PC-9 (cell line): ENCODE results near the gene STUB1. TPM values are rescaled to one million over a fixed set of nuclear protein-coding genes. Genes with fewer than 3 reads are reported as not detected.

Experiments used
- BruUV-seq: library from RNA; stranded (reverse); fragments of 400-500 nt; replicated peaks from 2 replicates; lab custom pipeline; 2021; lab: Mats Ljungman, UMichigan
- CTCF ChIA-PET: fragments of 300-600 bp; sonication (Branson Sonifier 250); formaldehyde crosslinking; loops from one replicate; lab custom pipeline; 2022; ENCODE audit warnings: antibody characterized with exemption; lab: Charles Lee
- POLR2A ChIA-PET: fragments of 300-600 bp; sonication (Branson Sonifier 250); formaldehyde crosslinking; loops from one replicate; lab custom pipeline; 2022; ENCODE audit warnings: antibody characterized with exemption; ENCODE audit not compliant: unreplicated experiment; lab: Charles Lee
- DNase-seq, 2 experiments: peaks; one replicate each; pipeline versions ENCODE4 v3.0.0 to v3.0.0-alpha.2; 2015 to 2022; ENCODE audit warnings: mixed read lengths in 1 of 2
- H2AFZ ChIP-seq: fragments of 200-600 bp; sonication (generic); 2 replicates; pipeline ENCODE4 v1.8.1; 2017; ENCODE audit warnings: antibody characterized with exemption
- H3F3A ChIP-seq: fragments of 200-600 bp; sonication (generic); 2 replicates; pipeline ENCODE4 v1.8.1; 2017; ENCODE audit warnings: antibody characterized with exemption, mild to moderate bottlenecking, low read depth; ENCODE audit not compliant: insufficient read depth
- H3K27ac ChIP-seq: fragments of 200-600 bp; sonication (generic); 2 replicates; pipeline ENCODE4 v1.6.1; 2016; ENCODE audit warnings: mixed run types
- H3K27me3 ChIP-seq: fragments of 200-600 bp; sonication (generic); 2 replicates; pipeline ENCODE4 v1.6.1; 2016; ENCODE audit warnings: low read depth, mixed run types; ENCODE audit not compliant: insufficient read depth
- H3K36me3 ChIP-seq: fragments of 200-600 bp; sonication (generic); 2 replicates; pipeline ENCODE4 v1.6.1; 2016; ENCODE audit warnings: low read depth, mixed run types
- H3K4me1 ChIP-seq: fragments of 200-600 bp; sonication (generic); replicated peaks from 2 replicates; pipeline ENCODE4 v1.6.1; 2016; ENCODE audit warnings: mixed run types; ENCODE audit not compliant: insufficient read depth
- H3K4me2 ChIP-seq: fragments of 200-600 bp; sonication (generic); 2 replicates; pipeline ENCODE4 v1.6.1; 2017; ENCODE audit warnings: mixed run types
- H3K4me3 ChIP-seq: fragments of 200-600 bp; sonication (generic); 2 replicates; pipeline ENCODE4 v1.6.1; 2016; ENCODE audit warnings: mixed run types
- H3K79me2 ChIP-seq: fragments of 200-600 bp; sonication (generic); 2 replicates; pipeline ENCODE4 v1.6.1; 2017; ENCODE audit warnings: low read depth, mixed run types
- H3K9me2 ChIP-seq: fragments of 200-600 bp; sonication (generic); 2 replicates; pipeline ENCODE4 v1.8.1; 2017; ENCODE audit warnings: mild to moderate bottlenecking; ENCODE audit not compliant: insufficient read depth
- H3K9me3 ChIP-seq: fragments of 200-600 bp; sonication (generic); 2 replicates; pipeline ENCODE4 v1.8.1; 2016; ENCODE audit warnings: low read depth; ENCODE audit not compliant: insufficient read depth
- H4K20me1 ChIP-seq: fragments of 200-600 bp; sonication (generic); 2 replicates; pipeline ENCODE4 v1.8.1; 2017; ENCODE audit not compliant: insufficient read depth
- EZH2 ChIP-seq: fragments of 200-600 bp; sonication (generic); IDR thresholded peaks from 2 replicates; pipeline ENCODE4 v1.8.0; 2017; ENCODE audit warnings: antibody characterized with exemption, low read depth
- intact Hi-C: fragments of 100-400 bp; cut with micrococcal nuclease; formaldehyde crosslinking; loops from one replicate; pipeline ENCODE4 v1.10.0; 2022; ENCODE audit not compliant: unreplicated experiment
- total RNA-seq: library from RNA; stranded (reverse); gene quantifications from 2 replicates; pipeline ENCODE4 v1.2.3, GENCODE V29; 2021
- TF ChIP-seq, protein P1 (sequence below): fragments of 200-600 bp; sonication (generic); conservative IDR thresholded peaks from 2 replicates; pipeline ENCODE4 v1.6.1; 2017; ENCODE audit warnings: mixed run types, antibody characterized with exemption, mild to moderate bottlenecking, moderate library complexity

The STUB1 gene
- total RNA-seq, 1 experiment from 2014 or later, result 174 TPM

DNA sequence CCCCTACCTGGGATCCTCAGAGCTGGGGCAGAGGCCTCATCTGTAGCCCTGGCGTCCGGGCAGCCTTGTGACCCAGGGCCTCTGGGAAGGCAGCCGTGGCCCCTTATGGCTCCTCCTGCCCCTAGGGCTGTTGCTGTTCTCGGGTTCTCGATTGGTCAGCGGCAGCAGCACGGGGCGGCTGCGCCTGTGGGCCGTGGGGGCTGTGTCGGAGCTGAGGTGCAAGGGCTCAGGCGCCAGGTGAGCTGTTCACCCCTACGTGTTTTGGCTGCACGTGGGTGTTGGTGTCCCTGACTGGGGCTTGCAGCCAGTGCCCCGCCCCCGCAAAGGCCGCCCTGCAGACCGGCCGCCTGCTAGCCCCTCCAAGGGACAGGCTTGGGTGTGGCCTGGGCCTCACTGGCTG lies 18.1 kb upstream of the STUB1 start:
- 0 out of 2 replicates have a peak, but pooled peaks cover 4% of the 10 kb centered on the region for H4K20me1 ChIP-seq
- BruUV-seq, result no TSS peak
- DNase-seq, result no peak
- no peak overlapping the region for H3K4me2 ChIP-seq
- H3K9me3 ChIP-seq, result no peaks in the 10 kb centered on the region
- no peak overlapping the region for H3K27ac ChIP-seq
- peaks cover 7% of the 10 kb centered on the region; the same call in 1 of the 2 replicates for H3K4me1 ChIP-seq
- CTCF ChIA-PET, result no interaction called here
- no peak overlapping the region for H2AFZ ChIP-seq
- H3K79me2 ChIP-seq, result no peaks in the 10 kb centered on the region
- intact Hi-C loops, result no loop called here
- no peaks in the 10 kb centered on the region for H3K27me3 ChIP-seq
- no peak overlapping the region for H3K4me3 ChIP-seq
- TF ChIP-seq, protein P1, sequence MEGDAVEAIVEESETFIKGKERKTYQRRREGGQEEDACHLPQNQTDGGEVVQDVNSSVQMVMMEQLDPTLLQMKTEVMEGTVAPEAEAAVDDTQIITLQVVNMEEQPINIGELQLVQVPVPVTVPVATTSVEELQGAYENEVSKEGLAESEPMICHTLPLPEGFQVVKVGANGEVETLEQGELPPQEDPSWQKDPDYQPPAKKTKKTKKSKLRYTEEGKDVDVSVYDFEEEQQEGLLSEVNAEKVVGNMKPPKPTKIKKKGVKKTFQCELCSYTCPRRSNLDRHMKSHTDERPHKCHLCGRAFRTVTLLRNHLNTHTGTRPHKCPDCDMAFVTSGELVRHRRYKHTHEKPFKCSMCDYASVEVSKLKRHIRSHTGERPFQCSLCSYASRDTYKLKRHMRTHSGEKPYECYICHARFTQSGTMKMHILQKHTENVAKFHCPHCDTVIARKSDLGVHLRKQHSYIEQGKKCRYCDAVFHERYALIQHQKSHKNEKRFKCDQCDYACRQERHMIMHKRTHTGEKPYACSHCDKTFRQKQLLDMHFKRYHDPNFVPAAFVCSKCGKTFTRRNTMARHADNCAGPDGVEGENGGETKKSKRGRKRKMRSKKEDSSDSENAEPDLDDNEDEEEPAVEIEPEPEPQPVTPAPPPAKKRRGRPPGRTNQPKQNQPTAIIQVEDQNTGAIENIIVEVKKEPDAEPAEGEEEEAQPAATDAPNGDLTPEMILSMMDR, result no peak
- TF ChIP-seq EZH2, result no peak
- no peaks in the 10 kb centered on the region for H3K36me3 ChIP-seq
- POLR2A ChIA-PET, result no interaction called here
- peaks cover 11% of the 10 kb centered on the region for H3F3A ChIP-seq
- H3K9me2 ChIP-seq, result no peaks in the 10 kb centered on the region

DNA sequence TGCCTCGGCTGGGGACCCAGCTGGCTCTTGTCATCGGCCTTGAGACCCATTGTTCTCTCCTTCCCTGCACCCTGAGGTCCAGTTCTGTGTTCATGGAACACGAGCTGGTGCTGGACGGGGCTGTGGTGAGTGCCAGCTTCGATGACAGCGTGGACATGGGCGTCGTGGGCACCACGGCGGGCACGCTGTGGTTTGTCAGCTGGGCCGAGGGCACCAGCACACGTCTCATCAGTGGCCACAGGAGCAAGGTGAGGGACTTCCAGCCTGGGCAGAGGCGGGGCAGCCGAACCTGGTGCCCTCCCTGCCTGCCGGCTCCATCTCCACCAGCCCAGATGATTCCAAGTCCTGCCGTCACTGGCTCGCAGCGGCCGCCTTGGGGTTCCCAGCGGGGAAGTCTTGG lies 17.6 kb upstream of the STUB1 start:
- H3K27me3 ChIP-seq, result no peaks in the 10 kb centered on the region
- ChIA-PET POLR2A (no interaction called here), CTCF (no interaction called here)
- TF ChIP-seq, protein P1, result no peak
- TF ChIP-seq EZH2, result no peak
- no peak overlapping the region for H3K4me3 ChIP-seq
- no peaks in the 10 kb centered on the region for H3K9me2 ChIP-seq
- no TSS peak for BruUV-seq
- H3K4me2 ChIP-seq, result no peak overlapping the region
- no peaks in the 10 kb centered on the region for H3K9me3 ChIP-seq
- peaks cover 9% of the 10 kb centered on the region for H3K4me1 ChIP-seq
- no peak overlapping the region for H2AFZ ChIP-seq
- no peaks in the 10 kb centered on the region for H3K79me2 ChIP-seq
- intact Hi-C loops, result no loop called here
- peaks cover 16% of the 10 kb centered on the region for H3F3A ChIP-seq
- 0 out of 2 replicates have a peak, but pooled peaks cover 4% of the 10 kb centered on the region for H4K20me1 ChIP-seq
- no peak for DNase-seq
- no peak overlapping the region for H3K27ac ChIP-seq
- no peaks in the 10 kb centered on the region for H3K36me3 ChIP-seq

GRCh38 chr16:666572-666971 lies 13.6 kb upstream of the STUB1 start:
- TF ChIP-seq, protein P1, result no peak
- TF ChIP-seq EZH2, result no peak
- Histone ChIP-seq H4K20me1 (no peaks in the 10 kb centered on the region; the same call in 1 of the 2 replicates), H3K4me1 (peaks cover 9% of the 10 kb centered on the region; the same call in 1 of the 2 replicates), H3K4me2 (no peak overlapping the region), H3K9me3 (no peaks in the 10 kb centered on the region), H3K27ac (no peak overlapping the region), H3K27me3 (no peaks in the 10 kb centered on the region), H3K9me2 (no peaks in the 10 kb centered on the region), H3F3A (peaks cover 16% of the 10 kb centered on the region; the same call in 1 of the 2 replicates), H3K4me3 (no peak overlapping the region), H2AFZ (no peak overlapping the region), H3K36me3 (no peaks in the 10 kb centered on the region), H3K79me2 (peaks cover 21% of the 10 kb centered on the region)
- intact Hi-C loops, result loop anchor here (5.0 kb wide), 1 partner anchor 39 kb away; no protein-coding TSS in a partner anchor
- no peak for DNase-seq
- no TSS peak for BruUV-seq
- POLR2A ChIA-PET, result no interaction called here
- CTCF ChIA-PET, result no interaction called here
